ENCODE results near the gene PTPN14.

Gene PTPN14

DNA sequence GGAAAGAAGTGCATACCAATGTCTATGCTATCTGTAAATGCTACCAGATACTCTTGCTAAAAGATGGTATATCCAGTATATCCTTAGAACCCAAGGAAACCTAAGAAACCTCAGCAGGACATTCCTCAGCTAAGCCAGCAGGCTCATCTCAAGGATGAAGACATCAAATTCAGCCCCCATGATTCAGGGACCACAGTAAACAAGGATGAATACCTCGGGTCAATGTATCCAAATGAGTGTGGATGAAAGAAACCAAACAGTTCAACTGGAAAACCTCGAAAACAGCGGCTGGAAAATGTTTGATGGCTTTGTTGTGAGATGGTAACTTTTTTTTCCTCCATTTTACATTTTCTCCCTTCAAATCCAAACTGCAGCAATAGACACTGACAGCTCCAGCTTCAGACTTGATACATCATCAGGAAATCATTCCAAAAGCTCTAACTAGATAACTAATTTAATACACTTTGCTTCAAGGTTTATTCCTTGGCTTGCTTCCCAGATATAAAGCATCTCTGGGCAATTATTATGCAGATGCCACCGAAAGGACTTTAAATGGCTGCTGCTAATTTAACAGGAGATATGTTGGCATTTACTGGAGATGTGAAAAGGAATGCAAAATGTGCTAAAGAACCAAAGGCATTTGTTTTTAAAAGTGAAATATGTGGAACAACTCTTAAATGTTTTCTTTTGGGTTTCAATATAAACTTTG, 196.8 kb downstream of the PTPN14 start:
- TF ChIP-seq CTCF (IDR thresholded peaks at IDR 0.05; ENCODE audit: insufficient read depth, low read depth, low read length, missing control alignments), result no peak
- H3K4me3 ChIP-seq (ENCODE audit: low read depth, low read length), result no peak overlapping the region
- no peak for DNase-seq (ENCODE audit: low read depth)

GRCh38 chr1:214352838-214353237, 198.6 kb downstream of the PTPN14 start:
- DNase-seq (ENCODE audit: low read depth), result no peak
- H3K4me3 ChIP-seq (ENCODE audit: low read depth, low read length), result no peak overlapping the region
- no peak for TF ChIP-seq CTCF (IDR thresholded peaks at IDR 0.05; ENCODE audit: insufficient read depth, low read depth, low read length, missing control alignments)

DNA sequence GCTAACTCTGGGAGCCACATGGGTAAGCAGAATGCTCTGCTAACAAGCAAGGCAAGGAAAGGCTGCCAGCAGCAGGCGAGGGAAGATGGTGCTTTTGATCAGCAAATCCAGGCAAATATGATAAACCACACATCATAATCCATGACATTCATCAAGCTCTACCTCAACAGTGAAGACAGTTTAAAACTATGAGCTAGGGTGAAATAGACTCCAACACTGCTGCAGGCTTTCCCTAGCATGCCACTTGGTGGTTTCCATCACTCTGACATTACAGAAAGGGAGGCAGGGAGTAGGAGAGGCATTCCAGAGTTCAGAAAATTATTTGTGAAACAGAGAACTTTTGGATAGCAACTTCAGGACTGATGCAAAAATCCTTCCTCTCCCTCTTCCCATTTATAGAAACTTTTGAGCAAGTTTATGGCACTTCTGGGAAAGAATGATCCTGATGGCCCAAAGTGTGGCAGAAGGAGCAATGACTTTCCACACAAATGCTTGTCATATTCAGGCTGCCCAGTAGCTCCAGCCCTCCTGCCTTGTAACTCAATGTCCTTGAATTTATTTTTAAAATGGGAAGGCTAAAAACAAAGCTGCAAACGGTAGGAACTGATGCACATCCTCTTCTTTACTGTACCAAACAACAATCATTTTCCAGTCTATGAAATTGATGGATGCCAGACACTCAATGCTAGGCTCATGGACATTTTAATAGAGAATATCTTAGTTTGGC, 199.7 kb downstream of the PTPN14 start:
- no peak for TF ChIP-seq CTCF (IDR thresholded peaks at IDR 0.05; ENCODE audit: insufficient read depth, low read depth, low read length, missing control alignments)
- no peak for DNase-seq (ENCODE audit: low read depth)
- H3K4me3 ChIP-seq (ENCODE audit: low read depth, low read length), result no peak overlapping the region

DNA sequence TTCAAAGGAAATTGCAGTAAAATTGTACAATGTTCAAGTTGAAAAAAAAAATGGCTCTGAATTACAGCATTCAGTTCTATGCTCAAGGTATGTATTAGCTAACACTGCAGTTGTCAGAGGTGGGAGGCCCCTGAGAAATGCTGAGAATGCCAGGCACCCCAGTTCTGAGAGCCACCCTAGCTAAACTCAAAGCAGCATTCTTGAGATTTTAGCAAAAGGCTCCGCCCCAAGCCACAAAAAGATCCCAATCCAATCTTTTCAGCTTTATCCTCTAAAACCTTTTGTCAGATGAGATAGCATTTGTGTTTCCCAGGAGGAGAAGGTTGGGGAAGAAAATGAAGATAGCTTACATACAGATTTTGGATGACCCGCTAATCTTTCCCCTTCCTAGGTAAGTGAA, 201.6 kb downstream of the PTPN14 start:
- DNase-seq (ENCODE audit: low read depth), result no peak
- TF ChIP-seq CTCF (IDR thresholded peaks at IDR 0.05; ENCODE audit: insufficient read depth, low read depth, low read length, missing control alignments), result no peak
- no peak overlapping the region for H3K4me3 ChIP-seq (ENCODE audit: low read depth, low read length)

GRCh38 chr1:214349008-214349407, 202.4 kb downstream of the PTPN14 start:
- TF ChIP-seq CTCF (IDR thresholded peaks at IDR 0.05; ENCODE audit: insufficient read depth, low read depth, low read length, missing control alignments), result no peak
- H3K4me3 ChIP-seq (ENCODE audit: low read depth, low read length), result no peak overlapping the region
- DNase-seq (ENCODE audit: low read depth), result no peak

DNA sequence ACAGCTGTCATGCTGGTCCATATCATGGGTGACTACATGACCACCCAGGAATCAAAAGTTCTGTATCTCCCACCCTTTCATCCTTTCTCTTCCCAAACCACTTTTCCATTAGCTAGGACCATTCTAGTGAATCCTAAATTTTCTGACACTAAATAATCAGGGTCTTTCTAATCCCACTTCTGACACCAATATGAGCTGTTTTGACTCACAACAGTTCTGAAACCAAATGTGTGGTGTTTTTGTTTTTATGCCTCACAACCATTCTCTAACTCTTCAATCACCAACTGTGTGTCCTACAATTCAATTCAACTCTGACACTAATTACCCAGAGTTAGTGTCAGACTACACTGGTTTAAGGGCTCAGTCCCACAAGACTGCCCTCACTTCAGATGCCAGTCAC, 206.5 kb downstream of the PTPN14 start:
- no peak for TF ChIP-seq CTCF (IDR thresholded peaks at IDR 0.05; ENCODE audit: insufficient read depth, low read depth, low read length, missing control alignments)
- DNase-seq (ENCODE audit: low read depth), result no peak
- H3K4me3 ChIP-seq (ENCODE audit: low read depth, low read length), result no peak overlapping the region
